Right lobe of liver (tissue), 4 donors: Measurements from ENCODE around the gene NRSN2.

ENCODE experiments used
- POLR2A ChIP-seq: fragments of 450-650 bp; IDR thresholded peaks from one replicate; pipeline ENCODE4 v1.6.1; 2017; ENCODE audit warnings: antibody characterized with exemption, mild to moderate bottlenecking
- TF ChIP-seq, protein P1 (sequence below), 4 donors: fragments of 200-600 bp in 3 of 4; fragments of 450-650 bp in 1 of 4; IDR thresholded peaks; one replicate each; pipeline versions ENCODE4 v1.5.1 to v1.8.0; 2016 to 2022; ENCODE audit warnings: antibody characterized with exemption in 4 of 4, mild to moderate bottlenecking in 2 of 4
- donor health status: DM: no; HTN: no; CAD: no.
- donor health status: DM: no; HTN: no; CAD: no.
- donor health status: DM: no; HTN: yes; CAD: no.

DNA sequence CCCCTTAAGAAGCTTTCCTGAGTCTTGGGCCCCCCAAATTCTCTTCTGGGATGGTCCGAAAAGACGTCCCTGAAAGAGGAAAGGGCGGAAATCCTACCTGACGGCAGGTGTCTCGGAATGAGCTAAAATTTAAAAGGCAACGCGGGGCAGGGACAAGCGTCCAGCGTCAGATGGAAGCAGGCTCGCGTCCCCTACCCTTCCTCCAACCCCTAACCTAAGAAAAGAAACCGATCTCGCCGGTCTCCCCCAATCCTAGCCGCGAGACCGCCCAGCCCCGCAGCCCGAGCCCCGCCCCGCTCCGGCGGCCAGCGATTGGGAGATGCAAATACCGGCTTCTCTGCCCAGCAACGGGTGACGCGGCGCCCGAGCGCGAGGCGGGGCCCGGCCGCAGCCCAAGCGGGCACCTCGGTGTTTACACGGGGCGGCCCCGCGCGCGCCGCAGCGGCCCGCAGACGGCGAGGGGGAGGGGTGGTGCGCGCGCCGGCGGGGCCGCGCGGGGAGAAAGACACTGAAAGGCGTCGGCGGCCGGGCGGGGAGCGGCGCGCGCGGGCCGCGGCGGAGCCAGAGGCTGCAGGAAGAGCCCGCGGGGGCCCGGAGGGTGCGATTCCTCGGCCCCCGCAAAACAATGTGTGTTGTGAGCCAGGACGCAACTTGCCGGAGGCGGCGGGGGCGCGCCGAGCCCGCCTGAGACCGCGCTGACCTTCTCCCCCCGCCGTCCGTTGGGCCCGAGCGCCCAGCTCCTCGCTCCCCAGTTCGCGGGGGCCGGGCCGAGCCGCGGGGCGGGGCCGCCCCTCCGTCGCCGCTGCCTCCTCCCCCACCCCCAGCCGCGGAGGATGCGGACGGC lies 21.6 kb upstream of the NRSN2 start, which contains the start of gene SOX12:
- TF ChIP-seq, protein P1, sequence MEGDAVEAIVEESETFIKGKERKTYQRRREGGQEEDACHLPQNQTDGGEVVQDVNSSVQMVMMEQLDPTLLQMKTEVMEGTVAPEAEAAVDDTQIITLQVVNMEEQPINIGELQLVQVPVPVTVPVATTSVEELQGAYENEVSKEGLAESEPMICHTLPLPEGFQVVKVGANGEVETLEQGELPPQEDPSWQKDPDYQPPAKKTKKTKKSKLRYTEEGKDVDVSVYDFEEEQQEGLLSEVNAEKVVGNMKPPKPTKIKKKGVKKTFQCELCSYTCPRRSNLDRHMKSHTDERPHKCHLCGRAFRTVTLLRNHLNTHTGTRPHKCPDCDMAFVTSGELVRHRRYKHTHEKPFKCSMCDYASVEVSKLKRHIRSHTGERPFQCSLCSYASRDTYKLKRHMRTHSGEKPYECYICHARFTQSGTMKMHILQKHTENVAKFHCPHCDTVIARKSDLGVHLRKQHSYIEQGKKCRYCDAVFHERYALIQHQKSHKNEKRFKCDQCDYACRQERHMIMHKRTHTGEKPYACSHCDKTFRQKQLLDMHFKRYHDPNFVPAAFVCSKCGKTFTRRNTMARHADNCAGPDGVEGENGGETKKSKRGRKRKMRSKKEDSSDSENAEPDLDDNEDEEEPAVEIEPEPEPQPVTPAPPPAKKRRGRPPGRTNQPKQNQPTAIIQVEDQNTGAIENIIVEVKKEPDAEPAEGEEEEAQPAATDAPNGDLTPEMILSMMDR (IDR thresholded peaks at IDR 0.05), result no peak
- peak; percentile 64 for TF ChIP-seq POLR2A
